WTC11 (cell line): Measurements from ENCODE around the gene LRMDA. TPM values are rescaled to one million over a fixed set of nuclear protein-coding genes. Genes with fewer than 3 reads are reported as not detected.

Source experiments
- ATAC-seq: fragments of 200-7000 bp; cut with Tn5 transposase; 2 replicates; pipeline ENCODE4 v1.10.0; 2021; ENCODE audit warnings: mild to moderate bottlenecking, moderate library complexity
- CTCF ChIA-PET: fragments of 300-600 bp; sonication (Branson Sonifier 250); formaldehyde crosslinking; loops from one replicate; lab custom pipeline; 2021; ENCODE audit warnings: antibody characterized with exemption; lab: Charles Lee
- POLR2A ChIA-PET: fragments of 350-600 bp; sonication (Branson Sonifier 250); formaldehyde crosslinking; loops from one replicate; lab custom pipeline; 2021; ENCODE audit warnings: antibody characterized with exemption; lab: Charles Lee
- DNase-seq: peaks from one replicate; pipeline ENCODE4 v3.0.0; 2021; ENCODE audit warnings: low spot score
- H3K27ac Mint-ChIP-seq: 2 replicates; pipeline ENCODE4 v1.8.0; 2021; ENCODE audit warnings: mixed read lengths
- H3K27me3 Mint-ChIP-seq: 2 replicates; pipeline ENCODE4 v1.8.0; 2021; ENCODE audit warnings: low read depth, mild to moderate bottlenecking, moderate library complexity, mixed read lengths
- H3K36me3 Mint-ChIP-seq: 2 replicates; pipeline ENCODE4 v1.8.0; 2021; ENCODE audit warnings: mixed read lengths
- H3K4me1 Mint-ChIP-seq: 2 replicates; pipeline ENCODE4 v1.8.0; 2022; ENCODE audit warnings: mixed read lengths
- H3K4me3 Mint-ChIP-seq: 2 replicates; pipeline ENCODE4 v1.8.0; 2021; ENCODE audit warnings: mild to moderate bottlenecking, moderate library complexity, mixed read lengths
- H3K9me3 Mint-ChIP-seq: 2 replicates; pipeline ENCODE4 v1.8.0; 2021; ENCODE audit warnings: mixed read lengths
- HMGA2 ChIP-seq: fragments of 250-450 bp; sonication (Bioruptor Pico); IDR thresholded peaks from 2 replicates; pipeline ENCODE4 v1.4.0; 2021; ENCODE audit warnings: mild to moderate bottlenecking, moderate library complexity
- MXD4 ChIP-seq: fragments of 250-450 bp; sonication (Bioruptor Pico); IDR thresholded peaks from 2 replicates; pipeline ENCODE4 v1.8.0; 2021; ENCODE audit warnings: mild to moderate bottlenecking, moderate library complexity, borderline replicate concordance
- SOX15 ChIP-seq: fragments of 250-450 bp; sonication (Bioruptor Pico); IDR thresholded peaks from 2 replicates; pipeline ENCODE4 v1.9.0; 2021; ENCODE audit warnings: mild to moderate bottlenecking
- ZNF138 ChIP-seq: sonication (generic); formaldehyde crosslinking; conservative IDR thresholded peaks from 2 replicates; pipeline ENCODE4 v1.8.1; 2022; ENCODE audit warnings: mild to moderate bottlenecking, moderate library complexity, missing genetic modification reagents
- total RNA-seq: library from RNA; stranded (reverse); gene quantifications from 3 replicates; pipeline ENCODE4 v1.2.3, GENCODE V29; 2021
- TF ChIP-seq, protein P1 (sequence below): sonication (generic); formaldehyde crosslinking; IDR thresholded peaks from 2 replicates; pipeline ENCODE4 v1.8.0; 2023; ENCODE audit warnings: mild to moderate bottlenecking, missing genetic modification reagents
- TF ChIP-seq, protein P2 (sequence below): sonication (generic); formaldehyde crosslinking; IDR thresholded peaks from 2 replicates; pipeline ENCODE4 v1.8.1; 2023; ENCODE audit warnings: mild to moderate bottlenecking, missing genetic modification reagents
- TF ChIP-seq, protein P3 (sequence below): sonication (generic); formaldehyde crosslinking; IDR thresholded peaks from 2 replicates; pipeline ENCODE4 v1.8.0; 2023; ENCODE audit warnings: missing genetic modification reagents, mild to moderate bottlenecking, borderline replicate concordance
- TF ChIP-seq, protein P4 (sequence below): sonication (generic); formaldehyde crosslinking; IDR thresholded peaks from 2 replicates; pipeline ENCODE4 v1.8.0; 2022; ENCODE audit warnings: missing genetic modification reagents

The LRMDA gene
- total RNA-seq, 1 experiment from 2014 or later: 0.92 TPM

DNA sequence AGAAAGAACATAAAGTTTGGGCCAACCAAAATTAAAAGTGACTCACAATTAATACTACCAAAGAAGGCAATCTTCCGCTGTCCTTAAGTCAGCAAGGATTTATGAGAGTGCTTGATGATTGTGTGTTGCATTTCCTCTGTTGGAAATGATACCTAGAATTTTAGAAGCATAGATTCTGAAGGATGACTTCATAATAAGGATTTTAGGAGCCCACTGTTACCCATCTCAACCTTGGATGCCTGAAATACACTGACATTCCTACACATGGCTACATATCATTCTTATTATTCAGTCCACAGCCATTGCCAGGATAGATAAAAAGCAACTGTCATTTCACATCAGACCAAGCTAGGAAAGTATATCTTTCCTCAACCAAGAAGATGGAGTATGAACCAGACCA lies 823.8 kb downstream of the LRMDA start:
- Mint-ChIP-seq H3K4me3 (no peak overlapping the region), H3K4me1 (no peaks in the 10 kb centered on the region), H3K27ac (no peak overlapping the region), H3K36me3 (peaks cover 9% of the 10 kb centered on the region), H3K9me3 (peaks cover 17% of the 10 kb centered on the region), H3K27me3 (peaks cover 13% of the 10 kb centered on the region)
- ATAC-seq (no peak), DNase-seq (no peak)
- ChIA-PET CTCF (no interaction called here), POLR2A (no interaction called here)
- TF ChIP-seq, protein P1, sequence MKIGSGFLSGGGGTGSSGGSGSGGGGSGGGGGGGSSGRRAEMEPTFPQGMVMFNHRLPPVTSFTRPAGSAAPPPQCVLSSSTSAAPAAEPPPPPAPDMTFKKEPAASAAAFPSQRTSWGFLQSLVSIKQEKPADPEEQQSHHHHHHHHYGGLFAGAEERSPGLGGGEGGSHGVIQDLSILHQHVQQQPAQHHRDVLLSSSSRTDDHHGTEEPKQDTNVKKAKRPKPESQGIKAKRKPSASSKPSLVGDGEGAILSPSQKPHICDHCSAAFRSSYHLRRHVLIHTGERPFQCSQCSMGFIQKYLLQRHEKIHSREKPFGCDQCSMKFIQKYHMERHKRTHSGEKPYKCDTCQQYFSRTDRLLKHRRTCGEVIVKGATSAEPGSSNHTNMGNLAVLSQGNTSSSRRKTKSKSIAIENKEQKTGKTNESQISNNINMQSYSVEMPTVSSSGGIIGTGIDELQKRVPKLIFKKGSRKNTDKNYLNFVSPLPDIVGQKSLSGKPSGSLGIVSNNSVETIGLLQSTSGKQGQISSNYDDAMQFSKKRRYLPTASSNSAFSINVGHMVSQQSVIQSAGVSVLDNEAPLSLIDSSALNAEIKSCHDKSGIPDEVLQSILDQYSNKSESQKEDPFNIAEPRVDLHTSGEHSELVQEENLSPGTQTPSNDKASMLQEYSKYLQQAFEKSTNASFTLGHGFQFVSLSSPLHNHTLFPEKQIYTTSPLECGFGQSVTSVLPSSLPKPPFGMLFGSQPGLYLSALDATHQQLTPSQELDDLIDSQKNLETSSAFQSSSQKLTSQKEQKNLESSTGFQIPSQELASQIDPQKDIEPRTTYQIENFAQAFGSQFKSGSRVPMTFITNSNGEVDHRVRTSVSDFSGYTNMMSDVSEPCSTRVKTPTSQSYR (CRISPR knock-in tag): no peak
- TF ChIP-seq MXD4 (CRISPR knock-in tag): no peak
- TF ChIP-seq, protein P2, sequence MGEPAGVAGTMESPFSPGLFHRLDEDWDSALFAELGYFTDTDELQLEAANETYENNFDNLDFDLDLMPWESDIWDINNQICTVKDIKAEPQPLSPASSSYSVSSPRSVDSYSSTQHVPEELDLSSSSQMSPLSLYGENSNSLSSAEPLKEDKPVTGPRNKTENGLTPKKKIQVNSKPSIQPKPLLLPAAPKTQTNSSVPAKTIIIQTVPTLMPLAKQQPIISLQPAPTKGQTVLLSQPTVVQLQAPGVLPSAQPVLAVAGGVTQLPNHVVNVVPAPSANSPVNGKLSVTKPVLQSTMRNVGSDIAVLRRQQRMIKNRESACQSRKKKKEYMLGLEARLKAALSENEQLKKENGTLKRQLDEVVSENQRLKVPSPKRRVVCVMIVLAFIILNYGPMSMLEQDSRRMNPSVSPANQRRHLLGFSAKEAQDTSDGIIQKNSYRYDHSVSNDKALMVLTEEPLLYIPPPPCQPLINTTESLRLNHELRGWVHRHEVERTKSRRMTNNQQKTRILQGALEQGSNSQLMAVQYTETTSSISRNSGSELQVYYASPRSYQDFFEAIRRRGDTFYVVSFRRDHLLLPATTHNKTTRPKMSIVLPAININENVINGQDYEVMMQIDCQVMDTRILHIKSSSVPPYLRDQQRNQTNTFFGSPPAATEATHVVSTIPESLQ (CRISPR knock-in tag): no peak

DNA sequence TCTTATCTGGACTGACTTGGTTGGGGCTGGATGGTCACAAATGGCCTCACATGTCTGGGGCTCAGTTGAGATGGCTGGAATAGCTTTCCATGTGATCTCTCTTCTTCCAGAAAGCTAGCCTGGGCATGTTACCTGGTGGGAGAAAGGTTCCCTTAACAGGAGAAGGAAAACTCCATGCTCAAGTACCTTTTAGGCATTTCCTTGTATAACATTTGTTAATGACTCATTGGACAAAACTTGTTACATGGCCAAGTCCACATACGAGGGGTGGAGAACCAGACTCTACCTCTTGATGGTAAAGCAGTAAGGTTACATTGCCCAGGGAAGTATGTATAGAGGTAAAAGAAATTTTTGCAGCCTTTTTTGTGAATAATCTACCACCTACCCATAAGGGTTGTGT lies 826.4 kb downstream of the LRMDA start:
- peaks cover 28% of the 10 kb centered on the region for H3K9me3 Mint-ChIP-seq
- peaks cover 9% of the 10 kb centered on the region for H3K27me3 Mint-ChIP-seq
- CTCF ChIA-PET: no interaction called here
- DNase-seq: no peak
- H3K36me3 Mint-ChIP-seq: peaks cover 18% of the 10 kb centered on the region
- TF ChIP-seq SOX15 (CRISPR knock-in tag) (no peak), HMGA2 (CRISPR knock-in tag) (no peak), ZNF138 (CRISPR knock-in tag) (no peak)
- TF ChIP-seq, protein P3, sequence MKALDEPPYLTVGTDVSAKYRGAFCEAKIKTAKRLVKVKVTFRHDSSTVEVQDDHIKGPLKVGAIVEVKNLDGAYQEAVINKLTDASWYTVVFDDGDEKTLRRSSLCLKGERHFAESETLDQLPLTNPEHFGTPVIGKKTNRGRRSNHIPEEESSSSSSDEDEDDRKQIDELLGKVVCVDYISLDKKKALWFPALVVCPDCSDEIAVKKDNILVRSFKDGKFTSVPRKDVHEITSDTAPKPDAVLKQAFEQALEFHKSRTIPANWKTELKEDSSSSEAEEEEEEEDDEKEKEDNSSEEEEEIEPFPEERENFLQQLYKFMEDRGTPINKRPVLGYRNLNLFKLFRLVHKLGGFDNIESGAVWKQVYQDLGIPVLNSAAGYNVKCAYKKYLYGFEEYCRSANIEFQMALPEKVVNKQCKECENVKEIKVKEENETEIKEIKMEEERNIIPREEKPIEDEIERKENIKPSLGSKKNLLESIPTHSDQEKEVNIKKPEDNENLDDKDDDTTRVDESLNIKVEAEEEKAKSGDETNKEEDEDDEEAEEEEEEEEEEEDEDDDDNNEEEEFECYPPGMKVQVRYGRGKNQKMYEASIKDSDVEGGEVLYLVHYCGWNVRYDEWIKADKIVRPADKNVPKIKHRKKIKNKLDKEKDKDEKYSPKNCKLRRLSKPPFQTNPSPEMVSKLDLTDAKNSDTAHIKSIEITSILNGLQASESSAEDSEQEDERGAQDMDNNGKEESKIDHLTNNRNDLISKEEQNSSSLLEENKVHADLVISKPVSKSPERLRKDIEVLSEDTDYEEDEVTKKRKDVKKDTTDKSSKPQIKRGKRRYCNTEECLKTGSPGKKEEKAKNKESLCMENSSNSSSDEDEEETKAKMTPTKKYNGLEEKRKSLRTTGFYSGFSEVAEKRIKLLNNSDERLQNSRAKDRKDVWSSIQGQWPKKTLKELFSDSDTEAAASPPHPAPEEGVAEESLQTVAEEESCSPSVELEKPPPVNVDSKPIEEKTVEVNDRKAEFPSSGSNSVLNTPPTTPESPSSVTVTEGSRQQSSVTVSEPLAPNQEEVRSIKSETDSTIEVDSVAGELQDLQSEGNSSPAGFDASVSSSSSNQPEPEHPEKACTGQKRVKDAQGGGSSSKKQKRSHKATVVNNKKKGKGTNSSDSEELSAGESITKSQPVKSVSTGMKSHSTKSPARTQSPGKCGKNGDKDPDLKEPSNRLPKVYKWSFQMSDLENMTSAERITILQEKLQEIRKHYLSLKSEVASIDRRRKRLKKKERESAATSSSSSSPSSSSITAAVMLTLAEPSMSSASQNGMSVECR (CRISPR knock-in tag): no peak
- TF ChIP-seq, protein P4, sequence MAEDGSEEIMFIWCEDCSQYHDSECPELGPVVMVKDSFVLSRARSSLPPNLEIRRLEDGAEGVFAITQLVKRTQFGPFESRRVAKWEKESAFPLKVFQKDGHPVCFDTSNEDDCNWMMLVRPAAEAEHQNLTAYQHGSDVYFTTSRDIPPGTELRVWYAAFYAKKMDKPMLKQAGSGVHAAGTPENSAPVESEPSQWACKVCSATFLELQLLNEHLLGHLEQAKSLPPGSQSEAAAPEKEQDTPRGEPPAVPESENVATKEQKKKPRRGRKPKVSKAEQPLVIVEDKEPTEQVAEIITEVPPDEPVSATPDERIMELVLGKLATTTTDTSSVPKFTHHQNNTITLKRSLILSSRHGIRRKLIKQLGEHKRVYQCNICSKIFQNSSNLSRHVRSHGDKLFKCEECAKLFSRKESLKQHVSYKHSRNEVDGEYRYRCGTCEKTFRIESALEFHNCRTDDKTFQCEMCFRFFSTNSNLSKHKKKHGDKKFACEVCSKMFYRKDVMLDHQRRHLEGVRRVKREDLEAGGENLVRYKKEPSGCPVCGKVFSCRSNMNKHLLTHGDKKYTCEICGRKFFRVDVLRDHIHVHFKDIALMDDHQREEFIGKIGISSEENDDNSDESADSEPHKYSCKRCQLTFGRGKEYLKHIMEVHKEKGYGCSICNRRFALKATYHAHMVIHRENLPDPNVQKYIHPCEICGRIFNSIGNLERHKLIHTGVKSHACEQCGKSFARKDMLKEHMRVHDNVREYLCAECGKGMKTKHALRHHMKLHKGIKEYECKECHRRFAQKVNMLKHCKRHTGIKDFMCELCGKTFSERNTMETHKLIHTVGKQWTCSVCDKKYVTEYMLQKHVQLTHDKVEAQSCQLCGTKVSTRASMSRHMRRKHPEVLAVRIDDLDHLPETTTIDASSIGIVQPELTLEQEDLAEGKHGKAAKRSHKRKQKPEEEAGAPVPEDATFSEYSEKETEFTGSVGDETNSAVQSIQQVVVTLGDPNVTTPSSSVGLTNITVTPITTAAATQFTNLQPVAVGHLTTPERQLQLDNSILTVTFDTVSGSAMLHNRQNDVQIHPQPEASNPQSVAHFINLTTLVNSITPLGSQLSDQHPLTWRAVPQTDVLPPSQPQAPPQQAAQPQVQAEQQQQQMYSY (CRISPR knock-in tag): no peak
- no peaks in the 10 kb centered on the region for H3K4me1 Mint-ChIP-seq
- H3K4me3 Mint-ChIP-seq: no peak overlapping the region
- POLR2A ChIA-PET: no interaction called here
- no peak for ATAC-seq
- H3K27ac Mint-ChIP-seq: no peak overlapping the region
